GM10266 (cell line): ENCODE measurements around the gene TSPEAR.
A peak's percentile ranks its signal among the peaks of the same experiment; 100 is the strongest.

Experiments used
- DNase-seq: peaks from one replicate; pipeline ENCODE4 v3.0.0; 2012; ENCODE audit errors: extremely low spot score
- CTCF ChIP-seq: IDR thresholded peaks from 2 replicates; pipeline ENCODE4 v1.5.1; 2012; ENCODE audit warnings: mild to moderate bottlenecking, low read depth; ENCODE audit not compliant: control insufficient read depth, insufficient read depth; ENCODE audit errors: missing control alignments

Gene TSPEAR

GRCh38 chr21:44458971-44459711, 252.2 kb downstream of the TSPEAR start:
- no peak for TF ChIP-seq CTCF
- DNase-seq, result no peak

DNA sequence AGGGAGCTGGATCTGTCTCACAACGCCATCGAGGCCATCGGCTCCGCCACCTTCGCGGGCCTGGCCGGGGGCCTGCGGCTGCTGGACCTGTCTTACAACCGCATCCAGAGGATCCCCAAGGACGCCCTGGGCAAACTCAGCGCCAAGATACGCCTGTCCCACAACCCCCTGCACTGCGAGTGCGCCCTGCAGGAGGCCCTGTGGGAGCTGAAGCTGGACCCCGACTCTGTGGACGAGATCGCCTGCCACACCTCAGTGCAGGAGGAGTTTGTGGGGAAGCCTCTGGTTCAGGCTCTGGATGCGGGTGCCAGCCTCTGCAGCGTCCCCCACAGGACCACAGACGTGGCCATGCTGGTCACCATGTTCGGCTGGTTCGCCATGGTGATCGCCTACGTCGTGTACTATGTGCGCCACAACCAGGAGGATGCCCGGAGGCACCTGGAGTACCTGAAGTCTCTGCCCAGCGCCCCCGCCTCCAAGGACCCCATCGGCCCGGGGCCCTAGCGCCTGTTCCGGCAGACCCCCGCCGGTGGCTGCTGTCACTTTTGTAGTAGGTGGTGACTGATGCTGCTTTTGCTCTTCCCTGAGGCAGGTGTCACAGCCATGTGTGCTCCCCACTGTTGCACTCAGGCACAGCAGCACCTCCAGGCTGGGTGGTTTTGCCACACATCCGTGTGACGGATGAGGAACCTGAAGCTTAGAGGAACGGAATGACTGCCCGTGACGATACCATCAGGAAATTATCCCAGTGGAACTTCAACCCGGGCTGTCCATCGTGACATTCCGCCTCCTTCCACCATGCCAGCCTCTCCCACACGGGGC, 254.2 kb downstream of the TSPEAR start:
- no peak for TF ChIP-seq CTCF
- DNase-seq, result no peak

DNA sequence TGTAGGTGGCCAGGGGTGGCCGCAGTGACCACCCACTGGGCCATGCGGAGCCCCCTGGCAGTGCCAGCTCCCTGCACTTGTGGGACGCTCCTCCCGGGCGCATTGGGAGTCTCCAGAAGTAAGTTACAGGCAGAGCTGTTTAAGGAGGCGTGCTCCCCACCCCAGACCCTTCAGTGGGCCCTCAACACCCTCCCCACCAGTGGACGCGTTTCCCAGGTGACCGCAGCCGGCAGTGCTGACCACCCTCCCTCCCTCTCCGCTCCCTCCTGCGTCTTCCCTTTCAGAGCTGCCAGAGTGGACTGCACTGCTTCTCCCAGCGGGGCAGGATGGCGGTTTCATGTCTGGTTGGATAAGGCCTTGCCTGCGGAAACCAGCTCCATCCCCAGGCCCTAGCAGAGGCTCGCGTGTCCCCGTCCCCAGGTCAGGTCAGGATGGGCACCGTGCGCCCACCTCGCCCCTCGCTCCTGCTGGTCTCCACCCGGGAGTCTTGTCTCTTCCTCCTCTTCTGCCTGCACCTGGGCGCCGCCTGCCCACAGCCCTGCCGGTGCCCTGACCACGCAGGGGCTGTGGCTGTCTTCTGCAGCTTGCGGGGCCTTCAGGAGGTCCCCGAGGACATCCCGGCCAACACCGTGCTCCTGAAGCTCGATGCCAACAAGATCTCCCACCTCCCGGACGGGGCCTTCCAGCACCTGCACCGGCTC, 255.0 kb downstream of the TSPEAR start:
- no peak for TF ChIP-seq CTCF
- no peak for DNase-seq

DNA sequence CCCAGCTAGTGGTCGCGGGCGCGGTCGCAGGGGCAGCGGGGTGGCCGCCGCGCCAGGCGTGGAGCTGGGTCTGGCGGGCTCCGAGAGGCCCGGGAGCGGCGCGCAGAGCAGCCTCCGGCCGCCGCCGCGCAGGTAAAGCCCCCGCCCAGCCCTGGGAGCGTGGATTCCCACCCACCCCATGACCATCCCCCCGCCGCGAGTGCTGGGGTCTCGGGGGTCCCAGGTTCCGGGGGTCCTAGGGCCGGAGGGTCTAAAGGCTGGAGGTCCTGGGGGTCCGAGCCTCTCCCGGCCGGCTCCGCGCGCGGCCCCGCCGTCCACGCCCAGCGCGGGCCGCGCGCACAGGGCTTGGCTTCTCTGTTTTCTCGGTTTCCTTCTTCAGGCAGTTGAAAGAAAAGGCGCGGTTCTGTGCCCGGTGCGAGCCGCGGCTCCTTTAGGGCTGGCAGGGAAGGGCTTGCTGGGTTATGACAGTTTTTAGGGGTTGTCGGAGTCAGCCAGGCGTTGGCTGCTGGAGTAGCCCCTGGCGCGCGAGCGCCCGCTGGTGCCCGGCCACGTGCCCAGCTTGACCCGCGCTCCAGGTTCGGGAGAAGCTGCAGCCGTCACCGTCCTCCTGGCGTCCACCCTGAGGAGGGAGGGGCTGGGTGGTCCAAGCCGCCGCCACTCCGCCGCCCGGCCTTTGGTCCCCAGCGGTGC, 255.7 kb downstream of the TSPEAR start:
- DNase-seq, result peak; percentile 73
- TF ChIP-seq CTCF, result peak; percentile 56

DNA sequence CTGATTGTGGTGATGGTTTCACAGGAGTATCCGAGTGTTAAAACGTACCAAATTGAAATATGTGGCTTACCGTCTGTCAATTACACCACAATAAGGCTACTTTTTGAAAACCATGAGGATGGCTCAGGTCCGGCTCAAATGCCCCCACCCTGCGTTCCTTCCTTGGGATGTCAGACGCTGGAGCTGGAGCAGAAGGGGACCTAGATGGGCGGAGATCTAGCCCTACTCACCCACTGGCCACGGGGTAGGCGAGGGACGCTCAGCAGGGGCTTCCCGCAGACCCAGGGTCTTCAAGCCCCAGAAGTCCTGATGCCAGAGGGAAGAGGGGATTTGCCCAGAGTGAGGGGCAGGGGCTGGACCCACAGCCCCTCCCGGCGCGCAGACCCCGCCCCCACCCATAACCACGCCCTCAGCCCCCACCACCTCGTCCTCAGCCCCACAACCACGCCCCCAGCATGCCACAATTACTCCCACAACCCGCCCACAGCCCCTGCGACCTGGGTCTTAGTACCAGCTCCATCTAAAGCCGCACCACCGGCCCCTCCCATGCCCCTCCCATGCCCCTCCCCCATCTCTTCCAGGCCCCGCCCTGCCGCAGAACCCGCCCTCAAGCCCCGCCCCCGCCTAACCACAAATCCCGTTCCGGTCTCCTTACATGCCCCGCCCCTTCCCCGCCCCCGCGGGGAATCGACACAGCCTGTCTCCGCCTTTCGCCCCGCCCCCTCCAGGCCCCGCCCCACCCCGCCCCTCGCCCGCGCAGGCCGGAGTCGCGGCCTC, 256.4 kb downstream of the TSPEAR start, which contains the start of gene LRRC3:
TSS of gene LRRC3 (plus strand) at position 764 of the 777 bp plus-strand sequence. CDS start 1,135 bp downstream, outside the sequence.
- peak; percentile 97 for DNase-seq
- TF ChIP-seq CTCF, result no peak

- no peak for TF ChIP-seq CTCF
- no peak for DNase-seq
Measured at GRCh38 chr21:44454058-44454457, 257.3 kb downstream of the TSPEAR start.
